DLD1 (cell line): ENCODE measurements around the gene PIGP.
"Not testable (repeated sequence)": the region's sequence is repeated elsewhere in the genome, so short reads cannot be mapped to it uniquely, and the experiment has no call there.

Experiments used
- in situ Hi-C: cut with HindIII; loops from 2 replicates; pipeline ENCODE4 v1.10.0; 2017; ENCODE audit warnings: low sequenced_read_pairs

Gene PIGP

GRCh38 chr21:37076087-37076850 is 3.4 kb upstream of the PIGP start:
- in situ Hi-C loops = no loop called here

- in situ Hi-C loops = no loop called here
Measured at GRCh38 chr21:37075214-37075770, 2.4 kb upstream of the PIGP start.

- in situ Hi-C loops = no loop called here
Measured at GRCh38 chr21:37074546-37074945, 1.7 kb upstream of the PIGP start.

- in situ Hi-C loops = no loop called here
Measured at GRCh38 chr21:37074197-37074510, 1.3 kb upstream of the PIGP start.

GRCh38 chr21:37073417-37074196 is 736 bp upstream of the PIGP start:
- in situ Hi-C loops = no loop called here

- in situ Hi-C loops = no loop called here
Measured at GRCh38 chr21:37072274-37072987, 440 bp downstream of the PIGP start.

GRCh38 chr21:37071561-37072273 is 1.2 kb downstream of the PIGP start:
- in situ Hi-C loops = no loop called here

GRCh38 chr21:37065561-37066177 is 7.2 kb downstream of the PIGP start:
- in situ Hi-C loops = no loop called here

- in situ Hi-C loops = no loop called here
Measured at GRCh38 chr21:37064841-37065240, 8.0 kb downstream of the PIGP start.

GRCh38 chr21:37063433-37063832 is 9.4 kb downstream of the PIGP start:
- in situ Hi-C loops = no loop called here

GRCh38 chr21:37062593-37062935 is 10.3 kb downstream of the PIGP start:
- in situ Hi-C loops = no loop called here

GRCh38 chr21:37061926-37062592 is 10.8 kb downstream of the PIGP start:
- in situ Hi-C loops = no loop called here

- in situ Hi-C loops = no loop called here
Measured at GRCh38 chr21:37060296-37060695, 12.6 kb downstream of the PIGP start.

GRCh38 chr21:37059181-37059580 is 13.7 kb downstream of the PIGP start:
- in situ Hi-C loops = no loop called here

GRCh38 chr21:37058261-37058660 is 14.6 kb downstream of the PIGP start:
- in situ Hi-C loops = no loop called here

GRCh38 chr21:37057614-37058013 is 15.3 kb downstream of the PIGP start:
- in situ Hi-C loops = no loop called here

- in situ Hi-C loops = no loop called here
Measured at GRCh38 chr21:37055271-37055855, 17.5 kb downstream of the PIGP start.

- in situ Hi-C loops = not testable (repeated sequence)
Measured at GRCh38 chr21:37049741-37050140, 23.1 kb downstream of the PIGP start.

GRCh38 chr21:37047079-37047478 is 25.8 kb downstream of the PIGP start:
- in situ Hi-C loops = no loop called here

- in situ Hi-C loops = no loop called here
Measured at GRCh38 chr21:37045556-37045955, 27.3 kb downstream of the PIGP start.
